Measurements from ENCODE around the gene PLAA.

- no peak for TF ChIP-seq POLR2A (IDR thresholded peaks at IDR 0.05)
- no peak for TF ChIP-seq CTCF (IDR thresholded peaks at IDR 0.05 in 4 of 5, conservative IDR thresholded peaks at IDR 0.05 in 1 of 5)
These were observed 33.8 kb downstream of the PLAA start for GRCh38 chr9:26913138-26913668.
